Measurements from ENCODE around the gene C12orf56. TPM values are rescaled to one million over a fixed set of nuclear protein-coding genes. Genes with fewer than 3 reads are reported as not detected.

The C12orf56 gene
- total and polyA plus RNA-seq, 9 of the 15 experiments (the other 6 are each of a cell fraction or from before 2014, with no cell fraction given): 0.40 to 4.8 (median 1.2) TPM

DNA sequence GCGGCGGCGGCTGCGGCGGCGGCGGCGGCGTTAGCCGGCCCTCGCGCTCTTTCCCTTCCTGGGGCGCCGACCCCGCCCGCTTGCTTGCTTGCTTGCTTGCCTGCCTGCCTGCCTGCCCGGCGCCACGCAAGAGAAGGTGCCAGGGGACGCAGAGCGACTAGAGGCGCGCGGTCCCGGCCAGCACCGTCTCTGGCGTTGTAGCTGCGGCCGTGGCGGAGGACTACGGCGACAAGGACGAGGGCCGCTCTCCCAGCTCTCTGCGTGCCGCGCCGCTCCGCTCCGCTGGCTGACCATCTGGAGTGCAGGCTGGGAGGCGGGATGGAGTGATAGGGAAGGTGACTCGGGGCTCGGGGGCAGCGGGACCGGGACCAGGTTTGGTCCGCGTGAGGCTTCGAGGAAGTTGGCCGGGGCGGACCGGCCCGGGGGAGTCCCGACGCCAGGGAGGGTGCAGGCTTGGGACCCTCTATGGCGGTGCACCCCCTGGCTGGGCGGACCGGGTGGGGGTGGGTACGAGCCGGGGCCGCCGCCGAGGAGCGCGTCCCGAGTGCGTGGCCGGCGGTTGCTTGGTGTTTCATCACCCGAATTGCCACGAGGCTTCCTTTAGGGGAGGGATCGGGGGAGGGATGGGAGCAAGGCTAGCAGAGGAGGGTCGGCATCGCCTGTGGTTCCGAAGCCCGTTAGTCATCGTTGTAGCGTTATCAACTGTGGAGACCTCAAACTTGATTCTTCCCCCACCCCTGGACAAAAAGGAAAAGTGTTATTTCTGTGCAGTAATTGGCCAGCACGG is 14.1 kb upstream of the C12orf56 start (continued):
- TF ChIP-seq OTX1 (CRISPR knock-in tag; IDR thresholded peaks at IDR 0.05): 0 out of 2 replicates have a peak, but pooled peaks have one; percentile 73
- TF ChIP-seq, protein P1, sequence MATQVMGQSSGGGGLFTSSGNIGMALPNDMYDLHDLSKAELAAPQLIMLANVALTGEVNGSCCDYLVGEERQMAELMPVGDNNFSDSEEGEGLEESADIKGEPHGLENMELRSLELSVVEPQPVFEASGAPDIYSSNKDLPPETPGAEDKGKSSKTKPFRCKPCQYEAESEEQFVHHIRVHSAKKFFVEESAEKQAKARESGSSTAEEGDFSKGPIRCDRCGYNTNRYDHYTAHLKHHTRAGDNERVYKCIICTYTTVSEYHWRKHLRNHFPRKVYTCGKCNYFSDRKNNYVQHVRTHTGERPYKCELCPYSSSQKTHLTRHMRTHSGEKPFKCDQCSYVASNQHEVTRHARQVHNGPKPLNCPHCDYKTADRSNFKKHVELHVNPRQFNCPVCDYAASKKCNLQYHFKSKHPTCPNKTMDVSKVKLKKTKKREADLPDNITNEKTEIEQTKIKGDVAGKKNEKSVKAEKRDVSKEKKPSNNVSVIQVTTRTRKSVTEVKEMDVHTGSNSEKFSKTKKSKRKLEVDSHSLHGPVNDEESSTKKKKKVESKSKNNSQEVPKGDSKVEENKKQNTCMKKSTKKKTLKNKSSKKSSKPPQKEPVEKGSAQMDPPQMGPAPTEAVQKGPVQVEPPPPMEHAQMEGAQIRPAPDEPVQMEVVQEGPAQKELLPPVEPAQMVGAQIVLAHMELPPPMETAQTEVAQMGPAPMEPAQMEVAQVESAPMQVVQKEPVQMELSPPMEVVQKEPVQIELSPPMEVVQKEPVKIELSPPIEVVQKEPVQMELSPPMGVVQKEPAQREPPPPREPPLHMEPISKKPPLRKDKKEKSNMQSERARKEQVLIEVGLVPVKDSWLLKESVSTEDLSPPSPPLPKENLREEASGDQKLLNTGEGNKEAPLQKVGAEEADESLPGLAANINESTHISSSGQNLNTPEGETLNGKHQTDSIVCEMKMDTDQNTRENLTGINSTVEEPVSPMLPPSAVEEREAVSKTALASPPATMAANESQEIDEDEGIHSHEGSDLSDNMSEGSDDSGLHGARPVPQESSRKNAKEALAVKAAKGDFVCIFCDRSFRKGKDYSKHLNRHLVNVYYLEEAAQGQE (IDR thresholded peaks at IDR 0.05; ENCODE audit: borderline replicate concordance): no peak
- TF ChIP-seq, protein P1 (CRISPR knock-in tag; IDR thresholded peaks at IDR 0.05; ENCODE audit: low read depth): peak; percentile 54; the same call in 1 of the 2 replicates
- peak; percentile 91 for TF ChIP-seq FIP1L1 (IDR thresholded peaks at IDR 0.05; ENCODE audit: low read depth, low read length, poor library complexity, severe bottlenecking)
- TF ChIP-seq ZNF263 (CRISPR knock-in tag; IDR thresholded peaks at IDR 0.05; ENCODE audit: borderline replicate concordance): peak; percentile 81
- no peak for TF ChIP-seq NCOA4 (IDR thresholded peaks at IDR 0.05; ENCODE audit: partially characterized antibody)
- TF ChIP-seq RBM14 (IDR thresholded peaks at IDR 0.05; ENCODE audit: borderline replicate concordance, insufficient read depth, low read depth, low read length): peak; percentile 100
- TF ChIP-seq PHB (CRISPR knock-in tag; IDR thresholded peaks at IDR 0.05): no peak
- TF ChIP-seq, protein P2, sequence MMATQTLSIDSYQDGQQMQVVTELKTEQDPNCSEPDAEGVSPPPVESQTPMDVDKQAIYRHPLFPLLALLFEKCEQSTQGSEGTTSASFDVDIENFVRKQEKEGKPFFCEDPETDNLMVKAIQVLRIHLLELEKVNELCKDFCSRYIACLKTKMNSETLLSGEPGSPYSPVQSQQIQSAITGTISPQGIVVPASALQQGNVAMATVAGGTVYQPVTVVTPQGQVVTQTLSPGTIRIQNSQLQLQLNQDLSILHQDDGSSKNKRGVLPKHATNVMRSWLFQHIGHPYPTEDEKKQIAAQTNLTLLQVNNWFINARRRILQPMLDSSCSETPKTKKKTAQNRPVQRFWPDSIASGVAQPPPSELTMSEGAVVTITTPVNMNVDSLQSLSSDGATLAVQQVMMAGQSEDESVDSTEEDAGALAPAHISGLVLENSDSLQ (IDR thresholded peaks at IDR 0.05): no peak
- peak; percentile 22; the same call in 1 of the 2 replicates for TF ChIP-seq CBX1 (IDR thresholded peaks at IDR 0.05; ENCODE audit: low read depth)
- no peak for TF ChIP-seq MEIS2 (IDR thresholded peaks at IDR 0.05; ENCODE audit: partially characterized antibody)
- TF ChIP-seq HMGN3 (IDR thresholded peaks at IDR 0.05; ENCODE audit: borderline replicate concordance, extremely low read depth, insufficient read length, low read depth, low read length): peak; percentile 69
- TF ChIP-seq KAT8 (IDR thresholded peaks at IDR 0.05; ENCODE audit: low read depth): no peak
- no peak for TF ChIP-seq MAFK (IDR thresholded peaks at IDR 0.05; ENCODE audit: low read length)
- TF ChIP-seq MXI1 (IDR thresholded peaks at IDR 0.05; ENCODE audit: low read depth, low read length): no peak
- TF ChIP-seq E2F3 (CRISPR knock-in tag; IDR thresholded peaks at IDR 0.05): 0 out of 2 replicates have a peak, but pooled peaks have one; percentile 34
- no peak for TF ChIP-seq CHD4 (IDR thresholded peaks at IDR 0.05; ENCODE audit: insufficient read depth, insufficient replicate concordance, low read depth, low read length, poor library complexity, severe bottlenecking)
- peak; percentile 92; the same call in 1 of the 2 replicates for TF ChIP-seq POLR2H (tag; IDR thresholded peaks at IDR 0.05; ENCODE audit: low read depth)

Data from K562 (cell line).